Activated CD8-positive, alpha-beta T cell treated with anti-CD3 and anti-CD28 coated beads, Interleukin-2, amount 10 ng/mL, durations not matched to agents 7 days and 5 days (primary cell): ENCODE measurements around the gene TEDC1. TPM values are rescaled to one million over a fixed set of nuclear protein-coding genes. Genes with fewer than 3 reads are reported as not detected.

ENCODE experiments used
- ATAC-seq: fragments of 150-1000 bp; cut with Tn5 transposase; one replicate; pipeline ENCODE4 v1.10.0; 2021; ENCODE audit warnings: moderate library complexity
- CTCF ChIA-PET: fragments of 350-600 bp; sonication (Branson Sonifier 250); formaldehyde crosslinking; loops from one replicate; lab custom pipeline; 2021; ENCODE audit warnings: antibody characterized with exemption; lab: Charles Lee
- POLR2A ChIA-PET: fragments of 350-600 bp; sonication (Branson Sonifier 250); formaldehyde crosslinking; loops from one replicate; lab custom pipeline; 2021; ENCODE audit warnings: antibody characterized with exemption; lab: Charles Lee
- DNase-seq: peaks from one replicate; pipeline ENCODE4 v3.0.0-alpha.2; 2020
- H3K27ac Mint-ChIP-seq: one replicate; pipeline ENCODE4 v1.8.0; 2021; ENCODE audit warnings: mild to moderate bottlenecking, mixed read lengths
- H3K27me3 Mint-ChIP-seq: one replicate; pipeline ENCODE4 v1.8.0; 2021; ENCODE audit warnings: low read depth, mixed read lengths
- H3K36me3 Mint-ChIP-seq: one replicate; pipeline ENCODE4 v1.8.0; 2021; ENCODE audit warnings: low read depth, mixed read lengths
- H3K4me1 Mint-ChIP-seq: one replicate; pipeline ENCODE4 v1.8.0; 2021; ENCODE audit warnings: low read depth, mixed read lengths
- H3K4me3 Mint-ChIP-seq: one replicate; pipeline ENCODE4 v1.8.0; 2021; ENCODE audit warnings: mild to moderate bottlenecking, mixed read lengths
- H3K9me3 Mint-ChIP-seq: one replicate; pipeline ENCODE4 v1.8.0; 2022; ENCODE audit warnings: mixed read lengths; ENCODE audit not compliant: insufficient read depth
- total RNA-seq, 2 experiments: library from RNA; stranded (reverse); gene quantifications; one replicate each; pipeline ENCODE4 v1.2.3, GENCODE V29; 2021

TEDC1 gene, protein sequence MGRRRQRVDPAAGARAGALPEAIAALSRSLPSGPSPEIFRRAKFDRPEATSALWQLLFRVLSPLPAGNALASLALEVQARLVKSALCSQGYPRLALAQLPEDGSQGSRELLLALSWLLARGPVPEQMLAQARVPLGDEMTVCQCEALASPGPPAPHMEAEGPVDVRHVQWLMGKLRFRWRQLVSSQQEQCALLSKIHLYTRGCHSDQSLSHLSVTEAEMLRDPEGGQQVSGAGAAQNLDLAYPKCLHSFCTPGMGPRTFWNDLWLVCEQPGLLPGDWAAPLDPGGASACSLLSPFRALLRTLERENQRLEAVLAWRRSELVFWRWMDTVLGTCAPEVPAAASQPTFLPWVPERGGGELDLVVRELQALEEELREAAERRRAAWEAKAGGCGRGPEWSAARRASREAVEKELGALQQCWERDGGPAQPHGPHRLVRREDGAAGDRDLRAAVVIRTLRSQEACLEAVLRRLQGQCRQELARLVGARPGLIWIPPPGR
- total RNA-seq = 10 to 100 TPM; 56.5 to 61.8 TPM

DNA sequence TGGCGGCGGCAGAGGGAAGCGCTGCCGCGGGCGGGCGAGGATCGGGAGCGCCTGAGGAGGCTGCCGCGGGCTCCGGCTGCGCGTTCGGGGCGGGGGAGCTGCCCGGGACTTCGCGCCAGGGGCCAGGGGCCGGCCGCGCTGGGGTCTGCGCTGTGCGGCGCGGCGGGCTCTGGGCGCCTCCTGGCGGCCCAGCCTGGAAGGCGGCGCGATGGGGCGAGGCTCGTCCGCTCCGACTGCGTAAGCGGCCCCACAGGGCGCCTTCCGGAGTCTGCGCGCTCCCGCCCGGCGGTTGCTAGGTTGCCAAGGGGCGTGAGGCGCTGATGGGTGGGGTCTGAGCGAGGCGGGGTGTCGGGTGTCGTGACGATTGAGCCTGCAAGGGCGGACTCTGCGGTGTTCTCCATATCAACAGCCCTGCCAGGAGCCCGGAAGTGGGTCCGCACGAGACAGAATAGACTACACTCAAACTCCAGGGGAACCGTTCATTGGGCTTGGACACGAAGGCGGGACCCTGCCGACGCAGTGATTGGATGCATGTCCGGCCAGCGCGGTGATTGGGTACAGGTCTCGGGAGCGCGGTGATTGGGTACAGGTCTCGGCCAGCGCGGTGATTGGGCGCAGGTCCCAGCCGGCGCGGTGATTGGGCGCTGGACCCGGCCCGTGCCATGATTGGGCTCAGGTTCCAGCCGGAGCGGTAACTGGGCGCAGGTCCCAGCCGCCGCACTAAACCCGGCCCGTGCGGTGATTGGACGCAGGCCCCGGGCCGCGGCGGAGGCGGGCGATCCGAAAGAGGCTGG is at the start of gene TEDC1:
Gene TEDC1 (plus strand): TSS at position 675 of the 794 bp plus-strand sequence. CDS start 130 bp downstream, outside the sequence.
- Mint-ChIP-seq H3K9me3 (no peaks in the 10 kb centered on the region), H3K27me3 (no peaks in the 10 kb centered on the region), H3K27ac (peak within 1 kb of the TSS; percentile 93), H3K36me3 (peaks cover 17% of the 10 kb centered on the region), H3K4me3 (peak within 1 kb of the TSS; percentile 86), H3K4me1 (peaks cover 25% of the 10 kb centered on the region)
- ATAC-seq (peak; percentile 70), DNase-seq (peak; percentile 100)
- ChIA-PET CTCF (interaction anchor here (0.9 to 5.4 kb wide), 18 partner anchors 9 to 288 kb away, joined by 3 to 157 read pairs (median 6); partner anchors contain the start of gene BRF1), POLR2A (interaction anchor here (0.6 to 3.1 kb wide), 9 partner anchors 9 to 120 kb away, joined by 3 to 53 read pairs (median 3); partner anchors contain the start of gene TEX22)

GRCh38 chr14:105442125-105442524 is 48.9 kb upstream of the TEDC1 start:
- DNase-seq (no peak), ATAC-seq (no peak)
- H3K27me3 Mint-ChIP-seq = no peaks in the 10 kb centered on the region
- CTCF ChIA-PET = interaction anchor here (1.2 kb wide), 1 partner anchor 38 kb away, joined by 3 read pairs; no protein-coding TSS in a partner anchor
- H3K36me3 Mint-ChIP-seq = peaks cover 14% of the 10 kb centered on the region
- H3K9me3 Mint-ChIP-seq = no peaks in the 10 kb centered on the region
- H3K27ac Mint-ChIP-seq = no peak overlapping the region
- POLR2A ChIA-PET = no interaction called here
- H3K4me1 Mint-ChIP-seq = no peaks in the 10 kb centered on the region
- no peak overlapping the region for H3K4me3 Mint-ChIP-seq

- CTCF ChIA-PET = no interaction called here
- Mint-ChIP-seq H3K27ac (no peak overlapping the region), H3K4me3 (no peak overlapping the region), H3K9me3 (no peaks in the 10 kb centered on the region), H3K36me3 (peaks cover 14% of the 10 kb centered on the region), H3K27me3 (no peaks in the 10 kb centered on the region), H3K4me1 (no peaks in the 10 kb centered on the region)
- no peak for DNase-seq
- POLR2A ChIA-PET = no interaction called here
- ATAC-seq = no peak
Observed at GRCh38 chr14:105442834-105443233, 48.2 kb upstream of the TEDC1 start.

- Mint-ChIP-seq H3K36me3 (peaks cover 12% of the 10 kb centered on the region), H3K27ac (no peak overlapping the region), H3K27me3 (no peaks in the 10 kb centered on the region), H3K4me1 (no peaks in the 10 kb centered on the region), H3K4me3 (no peak overlapping the region), H3K9me3 (no peaks in the 10 kb centered on the region)
- CTCF ChIA-PET = no interaction called here
- no peak for DNase-seq
- POLR2A ChIA-PET = no interaction called here
- no peak for ATAC-seq
Observed at GRCh38 chr14:105444859-105445258, 46.2 kb upstream of the TEDC1 start.

GRCh38 chr14:105445290-105445689 is 45.8 kb upstream of the TEDC1 start:
- ATAC-seq (no peak), DNase-seq (no peak)
- ChIA-PET POLR2A (no interaction called here), CTCF (no interaction called here)
- no peaks in the 10 kb centered on the region for H3K4me1 Mint-ChIP-seq
- no peaks in the 10 kb centered on the region for H3K27me3 Mint-ChIP-seq
- H3K9me3 Mint-ChIP-seq = no peaks in the 10 kb centered on the region
- no peak overlapping the region for H3K4me3 Mint-ChIP-seq
- H3K36me3 Mint-ChIP-seq = peaks cover 15% of the 10 kb centered on the region
- no peak overlapping the region for H3K27ac Mint-ChIP-seq

DNA sequence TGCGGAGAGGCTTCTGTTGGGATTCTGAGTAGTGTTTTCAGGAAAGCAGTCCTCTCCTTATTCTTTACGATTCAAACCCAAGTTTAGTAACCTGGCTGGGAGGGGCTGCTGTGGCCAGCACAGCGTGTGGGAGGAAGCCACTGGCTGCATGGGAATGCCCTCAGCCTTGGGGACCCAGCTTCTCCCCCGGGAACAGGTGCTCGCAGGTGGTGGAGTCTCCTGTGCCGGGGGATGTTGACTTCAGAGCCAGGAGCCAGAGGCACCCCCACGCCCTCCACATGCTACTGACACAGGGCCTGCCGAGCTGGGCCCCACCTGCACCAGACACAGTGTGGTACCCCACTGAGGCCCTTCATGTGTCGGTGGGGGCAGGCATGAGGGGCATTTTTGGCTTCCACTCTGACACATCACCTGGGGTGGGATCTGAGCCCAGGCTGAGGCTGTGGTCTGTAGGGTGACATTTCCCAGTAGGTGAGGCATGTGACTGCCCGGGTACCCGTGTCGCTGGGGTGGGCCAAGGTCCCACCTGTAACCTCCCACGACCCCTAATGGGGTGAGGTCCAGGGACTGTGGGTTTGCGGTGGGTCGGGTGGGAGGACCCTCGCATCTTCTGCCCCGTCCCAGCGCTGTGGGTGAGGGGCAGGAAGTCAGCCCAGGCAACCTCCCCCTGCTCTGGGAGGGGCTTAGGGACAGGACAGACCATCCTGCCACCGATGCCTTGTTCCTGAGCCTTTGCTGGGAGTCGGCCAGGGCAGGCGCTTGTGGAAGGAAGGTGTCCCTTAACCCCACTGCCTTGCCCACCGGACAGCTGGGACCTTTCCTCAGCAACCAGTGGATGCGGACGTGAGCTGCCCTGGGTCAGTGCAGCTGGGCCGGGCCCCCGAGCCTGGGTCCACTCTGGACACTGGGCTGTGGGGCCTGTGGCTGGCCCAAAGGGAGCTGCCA is 44.9 kb upstream of the TEDC1 start:
- H3K4me3 Mint-ChIP-seq = no peak overlapping the region
- no peaks in the 10 kb centered on the region for H3K4me1 Mint-ChIP-seq
- ChIA-PET POLR2A (no interaction called here), CTCF (no interaction called here)
- H3K27ac Mint-ChIP-seq = no peak overlapping the region
- H3K9me3 Mint-ChIP-seq = no peaks in the 10 kb centered on the region
- H3K27me3 Mint-ChIP-seq = no peaks in the 10 kb centered on the region
- H3K36me3 Mint-ChIP-seq = peaks cover 18% of the 10 kb centered on the region
- DNase-seq (no peak), ATAC-seq (no peak)

DNA sequence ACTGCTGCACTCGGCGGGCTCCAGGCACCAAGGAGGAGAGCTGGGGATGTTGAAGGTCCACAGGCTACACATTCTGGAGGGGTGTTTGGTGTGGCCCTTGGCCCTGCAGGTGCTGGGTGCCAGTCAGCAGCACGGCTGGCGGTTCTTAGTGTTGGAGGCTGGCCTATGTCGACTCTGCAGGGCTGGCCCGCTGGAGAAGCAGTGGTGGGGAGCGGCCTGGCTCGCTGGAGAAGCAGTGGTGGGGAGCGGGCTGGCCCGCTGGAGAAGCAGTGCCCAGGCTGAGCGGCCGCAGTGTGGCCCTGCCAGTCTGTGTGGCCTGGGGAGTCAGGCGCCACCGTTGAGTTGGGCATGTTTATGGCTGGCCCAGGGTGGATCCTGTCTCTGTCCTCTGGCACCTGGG is 44.1 kb upstream of the TEDC1 start:
- H3K9me3 Mint-ChIP-seq = no peaks in the 10 kb centered on the region
- no peaks in the 10 kb centered on the region for H3K4me1 Mint-ChIP-seq
- ATAC-seq (no peak), DNase-seq (no peak)
- H3K27ac Mint-ChIP-seq = no peak overlapping the region
- H3K27me3 Mint-ChIP-seq = no peaks in the 10 kb centered on the region
- H3K4me3 Mint-ChIP-seq = no peak overlapping the region
- peaks cover 17% of the 10 kb centered on the region for H3K36me3 Mint-ChIP-seq
- ChIA-PET CTCF (no interaction called here), POLR2A (interaction anchor here (1.4 kb wide), 1 partner anchor 8 kb away, joined by 3 read pairs; no protein-coding TSS in a partner anchor)

GRCh38 chr14:105447651-105448640 is 43.1 kb upstream of the TEDC1 start:
- no peak overlapping the region for H3K27ac Mint-ChIP-seq
- H3K27me3 Mint-ChIP-seq = no peaks in the 10 kb centered on the region
- H3K36me3 Mint-ChIP-seq = peaks cover 12% of the 10 kb centered on the region
- H3K4me1 Mint-ChIP-seq = no peaks in the 10 kb centered on the region
- H3K4me3 Mint-ChIP-seq = no peak overlapping the region
- CTCF ChIA-PET = interaction anchor here (0.9 to 1.9 kb wide), 6 partner anchors 27 to 80 kb away, joined by 3 to 15 read pairs (median 4); no protein-coding TSS in a partner anchor
- H3K9me3 Mint-ChIP-seq = no peaks in the 10 kb centered on the region
- ATAC-seq (peak; percentile 8), DNase-seq (no peak)
- POLR2A ChIA-PET = interaction anchor here (1.4 kb wide), 1 partner anchor 9 kb away, joined by 3 read pairs; no protein-coding TSS in a partner anchor

DNA sequence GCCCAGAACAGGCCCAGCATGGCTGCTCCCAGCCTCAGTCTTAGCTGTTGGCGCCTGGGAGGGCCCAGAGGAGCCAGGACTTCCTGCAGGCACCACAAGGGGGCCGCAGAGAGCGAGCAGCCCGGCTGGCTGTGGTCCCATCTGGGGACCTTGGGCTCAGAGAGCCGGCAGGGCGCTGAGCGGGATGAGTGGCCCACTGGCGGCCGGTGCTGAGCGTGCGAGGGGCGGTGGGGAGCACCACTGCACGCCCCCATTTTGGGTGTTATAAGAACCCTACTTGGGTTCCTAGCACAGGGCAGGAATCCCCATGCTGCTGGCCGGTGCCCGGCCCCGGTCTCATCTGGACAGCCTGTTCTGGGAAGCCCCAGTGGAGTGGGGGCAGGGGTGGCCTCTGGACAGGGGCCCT is 42.3 kb upstream of the TEDC1 start:
- H3K4me1 Mint-ChIP-seq = no peaks in the 10 kb centered on the region
- DNase-seq (peak; percentile 63), ATAC-seq (peak; percentile 90)
- H3K27ac Mint-ChIP-seq = no peak overlapping the region
- no peaks in the 10 kb centered on the region for H3K9me3 Mint-ChIP-seq
- CTCF ChIA-PET = interaction anchor here (0.9 to 1.9 kb wide), 6 partner anchors 28 to 80 kb away, joined by 3 to 15 read pairs (median 4); no protein-coding TSS in a partner anchor
- POLR2A ChIA-PET = interaction anchor here (1.4 kb wide), 1 partner anchor 10 kb away, joined by 3 read pairs; no protein-coding TSS in a partner anchor
- peaks cover 7% of the 10 kb centered on the region for H3K36me3 Mint-ChIP-seq
- no peaks in the 10 kb centered on the region for H3K27me3 Mint-ChIP-seq
- no peak overlapping the region for H3K4me3 Mint-ChIP-seq
